IMR-90 (cell line): Measurements from ENCODE around the gene CTNNA1. TPM values are rescaled to one million over a fixed set of nuclear protein-coding genes. Genes with fewer than 3 reads are reported as not detected.
A peak's percentile ranks its signal among the peaks of the same experiment; 100 is the strongest.

Experiments used
- ATAC-seq: fragments of 200-7000 bp; cut with Tn5 transposase; 2 replicates; pipeline ENCODE4 v1.9.1; 2020; ENCODE audit warnings: low read depth, mild to moderate bottlenecking, moderate library complexity
- BruUV-seq: library from RNA; stranded (reverse); fragments of 400-500 nt; replicated peaks from 2 replicates; lab custom pipeline; 2021; lab: Mats Ljungman, UMichigan
- CTCF ChIA-PET: fragments of 300-600 bp; formaldehyde crosslinking; extraction: SDS; loops from one replicate; lab custom pipeline; 2021; ENCODE audit warnings: antibody characterized with exemption; lab: Yijun Ruan, JAX
- POLR2A ChIA-PET: fragments of 300-600 bp; sonication (Branson Sonifier 250); formaldehyde crosslinking; loops from one replicate; lab custom pipeline; 2022; ENCODE audit warnings: antibody characterized with exemption; ENCODE audit not compliant: unreplicated experiment; lab: Charles Lee
- DNase-seq: peaks from one replicate; pipeline ENCODE4 v3.0.0; 2013
- H2AFZ ChIP-seq: replicated peaks from 2 replicates; pipeline ENCODE3; 2013; ENCODE audit warnings: low read length, mild to moderate bottlenecking; ENCODE audit not compliant: poor library complexity
- H2AK5ac ChIP-seq: 2 replicates; pipeline ENCODE4 v1.6.1; 2013; ENCODE audit warnings: low read depth, low read length, inconsistent platforms
- H2AK9ac ChIP-seq: replicated peaks from 2 replicates; pipeline ENCODE3; 2013; ENCODE audit warnings: mild to moderate bottlenecking, low read depth, low read length, moderate library complexity; ENCODE audit not compliant: poor library complexity
- H2BK120ac ChIP-seq: 2 replicates; pipeline ENCODE4 v1.6.1; 2013; ENCODE audit warnings: low read depth, low read length, inconsistent platforms
- H2BK15ac ChIP-seq: 3 replicates; pipeline ENCODE4 v1.6.1; 2013; ENCODE audit warnings: low read depth, low read length, inconsistent platforms
- H2BK20ac ChIP-seq: 2 replicates; pipeline ENCODE4 v1.6.1; 2013; ENCODE audit warnings: low read depth, mild to moderate bottlenecking, inconsistent platforms, low read length, moderate library complexity
- H2BK5ac ChIP-seq: 2 replicates; pipeline ENCODE4 v1.6.1; 2013; ENCODE audit warnings: mild to moderate bottlenecking, low read depth, low read length, inconsistent platforms; ENCODE audit not compliant: poor library complexity, severe bottlenecking
- H3K14ac ChIP-seq: replicated peaks from 2 replicates; pipeline ENCODE4 v1.6.1; 2013; ENCODE audit warnings: low read depth, low read length, inconsistent platforms
- H3K18ac ChIP-seq: 2 replicates; pipeline ENCODE4 v1.6.1; 2013; ENCODE audit warnings: low read depth, low read length, control low read depth
- H3K23ac ChIP-seq: 2 replicates; pipeline ENCODE4 v1.6.1; 2013; ENCODE audit warnings: low read depth, low read length, inconsistent platforms
- H3K27ac ChIP-seq: 2 replicates; pipeline ENCODE4 v1.5.1; 2013; ENCODE audit warnings: mild to moderate bottlenecking, control low read depth, low read length; ENCODE audit not compliant: insufficient read depth
- H3K27me3 ChIP-seq: 2 replicates; pipeline ENCODE4 v1.6.1; 2013; ENCODE audit warnings: low read length; ENCODE audit not compliant: control insufficient read depth, insufficient read depth
- H3K36me3 ChIP-seq: 2 replicates; pipeline ENCODE4 v1.6.1; 2013; ENCODE audit warnings: low read length, mixed read lengths; ENCODE audit not compliant: control insufficient read depth, insufficient read depth
- H3K4ac ChIP-seq: 2 replicates; pipeline ENCODE4 v1.6.1; 2013; ENCODE audit warnings: low read depth, low read length, inconsistent platforms
- H3K4me1 ChIP-seq: 2 replicates; pipeline ENCODE4 v1.6.1; 2013; ENCODE audit warnings: low read length, mixed read lengths; ENCODE audit not compliant: control insufficient read depth, insufficient read depth
- H3K4me2 ChIP-seq: 2 replicates; pipeline ENCODE4 v1.6.1; 2013; ENCODE audit warnings: low read depth, mild to moderate bottlenecking, control low read depth, low read length, moderate library complexity
- H3K4me3 ChIP-seq: 2 replicates; pipeline ENCODE4 v1.5.1; 2013; ENCODE audit warnings: low read depth, mild to moderate bottlenecking, control low read depth, low read length, moderate library complexity; ENCODE audit not compliant: insufficient read depth
- H3K56ac ChIP-seq: 2 replicates; pipeline ENCODE4 v1.6.1; 2013; ENCODE audit warnings: low read length, inconsistent platforms; ENCODE audit not compliant: insufficient read depth; ENCODE audit errors: extremely low read depth
- H3K79me1 ChIP-seq, 2 experiments: 2 replicates each; pipeline ENCODE4 v1.6.1; 2013; ENCODE audit warnings: low read length in 2 of 2, inconsistent platforms in 1 of 2, low read depth in 1 of 2
- H3K9ac ChIP-seq: 2 replicates; pipeline ENCODE4 v1.6.1; 2013; ENCODE audit warnings: low read depth, low read length, control low read depth
- H3K9me1 ChIP-seq: 2 replicates; pipeline ENCODE4 v1.6.1; 2013; ENCODE audit warnings: low read length, inconsistent platforms; ENCODE audit not compliant: insufficient read depth
- H3K9me3 ChIP-seq: 2 replicates; pipeline ENCODE4 v1.6.1; 2013; ENCODE audit warnings: low read length; ENCODE audit not compliant: control insufficient read depth, insufficient read depth
- H4K20me1 ChIP-seq: 2 replicates; pipeline ENCODE4 v1.6.1; 2013; ENCODE audit warnings: low read length, inconsistent platforms; ENCODE audit not compliant: insufficient read depth
- H4K5ac ChIP-seq: 2 replicates; pipeline ENCODE4 v1.6.1; 2013; ENCODE audit warnings: mild to moderate bottlenecking, low read depth, low read length, control low read depth
- H4K8ac ChIP-seq, 2 experiments: 2 replicates each; pipeline ENCODE4 v1.6.1; 2013; ENCODE audit warnings: low read depth in 2 of 2, low read length in 2 of 2, control low read depth in 1 of 2, inconsistent platforms in 1 of 2
- H4K91ac ChIP-seq: 2 replicates; pipeline ENCODE4 v1.6.1; 2013; ENCODE audit warnings: low read depth, low read length, inconsistent platforms; ENCODE audit not compliant: insufficient read depth
- CHD1 ChIP-seq: IDR thresholded peaks from 2 replicates; pipeline ENCODE4 v1.6.1; 2012; ENCODE audit warnings: low read depth, low read length, improper control_type of control experiment
- CTCF ChIP-seq: conservative IDR thresholded peaks from 2 replicates; pipeline ENCODE4 v1.5.1; 2012; ENCODE audit warnings: mild to moderate bottlenecking, low read depth, low read length, improper control_type of control experiment
- ELK1 ChIP-seq: fragments of 150-350 bp; IDR thresholded peaks from 2 replicates; pipeline ENCODE4 v1.6.1; 2016; ENCODE audit warnings: low read depth, mild to moderate bottlenecking, low read length, moderate library complexity, borderline replicate concordance
- MAFK ChIP-seq: IDR thresholded peaks from 2 replicates; pipeline ENCODE4 v1.6.1; 2012; ENCODE audit warnings: low read depth, low read length, improper control_type of control experiment
- MAZ ChIP-seq: IDR thresholded peaks from 2 replicates; pipeline ENCODE4 v1.6.1; 2012; ENCODE audit warnings: low read depth, mild to moderate bottlenecking, low read length, improper control_type of control experiment, moderate library complexity, borderline replicate concordance
- MXI1 ChIP-seq: IDR thresholded peaks from 2 replicates; pipeline ENCODE4 v1.6.1; 2012; ENCODE audit warnings: low read depth, mild to moderate bottlenecking, low read length, moderate library complexity, borderline replicate concordance
- NFE2L2 ChIP-seq: fragments of 150-350 bp; IDR thresholded peaks from 2 replicates; pipeline ENCODE4 v1.6.1; 2016; ENCODE audit warnings: low read depth, mild to moderate bottlenecking, low read length
- POLR2A ChIP-seq: IDR thresholded peaks from 2 replicates; pipeline ENCODE4 v1.6.1; 2012; ENCODE audit warnings: mild to moderate bottlenecking, low read depth, low read length
- RAD21 ChIP-seq: IDR thresholded peaks from 2 replicates; pipeline ENCODE4 v1.6.1; 2012; ENCODE audit warnings: low read length, improper control_type of control experiment
- RCOR1 ChIP-seq: IDR thresholded peaks from 2 replicates; pipeline ENCODE4 v1.6.1; 2012; ENCODE audit warnings: mild to moderate bottlenecking, low read length, improper control_type of control experiment; ENCODE audit not compliant: insufficient replicate concordance
- RFX5 ChIP-seq: IDR thresholded peaks from 2 replicates; pipeline ENCODE4 v1.8.0; 2012; ENCODE audit warnings: low read depth, mild to moderate bottlenecking, low read length, moderate library complexity
- SMC3 ChIP-seq: fragments of 150-350 bp; IDR thresholded peaks from 2 replicates; pipeline ENCODE4 v1.6.1; 2016; ENCODE audit warnings: low read depth, mild to moderate bottlenecking, antibody characterized with exemption, low read length, moderate library complexity
- USF2 ChIP-seq: fragments of 150-350 bp; IDR thresholded peaks from 2 replicates; pipeline ENCODE4 v1.6.1; 2017; ENCODE audit warnings: mild to moderate bottlenecking, antibody characterized with exemption, low read length, low read depth
- WGBS, 2 experiments: methylation state at CpG; one replicate each; pipeline versions ENCODE4 v1.1.5 to v1.1.7; 2013; ENCODE audit warnings: missing lambda C conversion rate in 2 of 2; ENCODE audit not compliant: insufficient read length in 1 of 2; ENCODE audit errors: extremely low coverage in 2 of 2; 5-methylcytosine and 5-hydroxymethylcytosine counted together
- dilution Hi-C: fragments of 300-500 bp; cut with HindIII; formaldehyde crosslinking; loops from one replicate; pipeline ENCODE4 v1.14.3; 2018; ENCODE audit warnings: low sequenced_read_pairs; ENCODE audit not compliant: unreplicated experiment
- in situ Hi-C: fragments of 300-500 bp; cut with MboI; formaldehyde crosslinking; loops from 3 replicates; pipeline ENCODE4 v1.14.3; 2019; ENCODE audit warnings: low sequenced_read_pairs, inconsistent platforms, mixed read lengths
- intact Hi-C: fragments of 100-400 bp; cut with micrococcal nuclease; formaldehyde crosslinking; loops from 2 replicates; pipeline ENCODE4 v1.10.0; 2022
- polyA plus RNA-seq, 3 experiments: library from polyadenylated mRNA; depleted of rRNA; stranded (reverse); fragments of >200 nt; gene quantifications; 2 replicates each; pipeline ENCODE4 v1.2.3, GENCODE V29; 2012; ENCODE audit warnings: low replicate concordance in 1 of 3
- total RNA-seq: library from RNA; depleted of rRNA; stranded (reverse); fragments of >200 nt; gene quantifications from 2 replicates; pipeline ENCODE4 v1.2.3, GENCODE V29; 2012

The CTNNA1 gene
- total and polyA plus RNA-seq, 2 of the 4 experiments (the other 2 are of a cell fraction), result 220 to 471 TPM

- no CpG with 5 or more reads among the region's 5 CpGs for WGBS, 2 experiments
- ATAC-seq, result peak; percentile 46; the same call in 1 of the 2 replicates
- BruUV-seq, result no TSS peak
- Histone ChIP-seq H3K14ac (no peak overlapping the region), H2BK20ac (no peak overlapping the region), H2AK9ac (no peak overlapping the region), H2AFZ (no peak overlapping the region), H2BK15ac (no peak overlapping the region), H2BK120ac (no peak overlapping the region), H3K36me3 (peaks cover 25% of the 10 kb centered on the region), H3K4me2 (no peak overlapping the region), H3K9ac (no peak overlapping the region), H3K9me1 (peaks cover 8% of the 10 kb centered on the region), H2AK5ac (no peak overlapping the region), H3K4me1 (0 out of 2 replicates have a peak, but pooled peaks cover 2% of the 10 kb centered on the region), H3K4me3 (no peak overlapping the region), H4K20me1 (peaks cover 45% of the 10 kb centered on the region), H3K4ac (no peak overlapping the region), H3K56ac (no peak overlapping the region), H3K18ac (no peak overlapping the region), H3K23ac (no peak overlapping the region), H3K27ac (no peak overlapping the region), H4K5ac (no peak overlapping the region), H3K9me3 (no peaks in the 10 kb centered on the region), H4K91ac (no peak overlapping the region), H2BK5ac (no peak overlapping the region), H3K79me1 (peaks cover 29 to 64% of the 10 kb centered on the region in 2 experiments), H4K8ac (no peak overlapping the region), H3K27me3 (no peaks in the 10 kb centered on the region)
- intact Hi-C loops, result loop anchor here (1.0 to 5.0 kb wide), 2 partner anchors 183 to 437 kb away; no protein-coding TSS in a partner anchor
- DNase-seq, result peak; percentile 39
- POLR2A ChIA-PET, result no interaction called here
- CTCF ChIA-PET, result interaction anchor here (0.6 to 0.9 kb wide), 6 partner anchors 13 to 437 kb away, joined by 3 to 5 read pairs (median 4); partner anchors contain the start of gene CTNNA1
- in situ Hi-C loops, result loop anchor here (10.0 kb wide), 1 partner anchor 440 kb away; no protein-coding TSS in a partner anchor
- dilution Hi-C loops, result no loop called here
- no peak for TF ChIP-seq MAZ
- TF ChIP-seq RAD21, result peak; percentile 38
- no peak for TF ChIP-seq RFX5
- TF ChIP-seq USF2, result no peak
- peak; percentile 52 for TF ChIP-seq CTCF
- TF ChIP-seq ELK1, result no peak
- no peak for TF ChIP-seq CHD1
- TF ChIP-seq SMC3, result peak; percentile 49
- TF ChIP-seq RCOR1, result no peak
- no peak for TF ChIP-seq MXI1
- TF ChIP-seq POLR2A, result no peak
- TF ChIP-seq MAFK, result no peak
- no peak for TF ChIP-seq NFE2L2
Observed at GRCh38 chr5:138824924-138825863, 72.0 kb downstream of the CTNNA1 start.
